ENCODE results near the gene PHF14. TPM values are rescaled to one million over a fixed set of nuclear protein-coding genes. Genes with fewer than 3 reads are reported as not detected.
"Not testable (repeated sequence)": the region's sequence is repeated elsewhere in the genome, so short reads cannot be mapped to it uniquely, and the experiment has no call there.

The PHF14 gene
- total and polyA plus RNA-seq, 3 donors from 2014 or later: 11.2 to 55.7 (median 48.3) TPM

- DNase-seq: no peak
- Histone ChIP-seq H3K36me3 (ENCODE audit: low read depth, missing control alignments) (no peaks in the 10 kb centered on the region), H3K27ac (peak overlapping the region; percentile 91 to 95), H3K27me3 (no peaks in the 10 kb centered on the region), H3K4me3 (peak overlapping the region; percentile 79 to 85), H3K4me1 (peaks cover 12% of the 10 kb centered on the region), H3K9me3 (no peaks in the 10 kb centered on the region)
- WGBS, 2 donors: 12 to 18% methylated on average over 18 of the region's 18 CpGs
- TF ChIP-seq POLR2A (IDR thresholded peaks at IDR 0.05) (no peak), CTCF (IDR thresholded peaks at IDR 0.05) (no peak)
- intact Hi-C loops (cut with DNase I; ENCODE audit: low total_unique reads): no loop called here
Observed at GRCh38 chr7:10940704-10941355, 32.8 kb upstream of the PHF14 start.

GRCh38 chr7:10950494-10950893, 23.2 kb upstream of the PHF14 start:
- no peak overlapping the region for H3K27ac ChIP-seq
- no peaks in the 10 kb centered on the region for H3K4me1 ChIP-seq
- H3K36me3 ChIP-seq (ENCODE audit: low read depth, missing control alignments): no peaks in the 10 kb centered on the region
- WGBS, 2 donors: 45 to 46% methylated on average over 2 of the region's 2 CpGs
- intact Hi-C loops (cut with DNase I; ENCODE audit: low total_unique reads): no loop called here
- H3K27me3 ChIP-seq: no peaks in the 10 kb centered on the region
- no peaks in the 10 kb centered on the region for H3K9me3 ChIP-seq
- DNase-seq: no peak
- H3K4me3 ChIP-seq: no peak overlapping the region
- no peak for TF ChIP-seq CTCF (IDR thresholded peaks at IDR 0.05)
- no peak for TF ChIP-seq POLR2A (IDR thresholded peaks at IDR 0.05)

GRCh38 chr7:10950974-10951578, 22.6 kb upstream of the PHF14 start:
- DNase-seq; H3K36me3 ChIP-seq (ENCODE audit: low read depth, missing control alignments); intact Hi-C loops (cut with DNase I; ENCODE audit: low total_unique reads); H3K4me1 ChIP-seq; H3K27ac ChIP-seq; H3K4me3 ChIP-seq; H3K9me3 ChIP-seq; H3K27me3 ChIP-seq: not testable (repeated sequence)
- 84 to 88% methylated on average over 4 of the region's 4 CpGs for WGBS, 2 donors

GRCh38 chr7:10952588-10952987, 21.1 kb upstream of the PHF14 start:
- Histone ChIP-seq H3K9me3 (no peaks in the 10 kb centered on the region), H3K4me3 (no peak overlapping the region), H3K27me3 (no peaks in the 10 kb centered on the region), H3K4me1 (no peaks in the 10 kb centered on the region), H3K27ac (no peak overlapping the region), H3K36me3 (ENCODE audit: low read depth, missing control alignments) (no peaks in the 10 kb centered on the region)
- no peak for DNase-seq
- no peak for TF ChIP-seq POLR2A (IDR thresholded peaks at IDR 0.05)
- no peak for TF ChIP-seq CTCF (IDR thresholded peaks at IDR 0.05)
- intact Hi-C loops (cut with DNase I; ENCODE audit: low total_unique reads): no loop called here

- H3K27ac ChIP-seq; H3K4me1 ChIP-seq; H3K36me3 ChIP-seq (ENCODE audit: low read depth, missing control alignments); H3K27me3 ChIP-seq; DNase-seq; H3K9me3 ChIP-seq; H3K4me3 ChIP-seq; intact Hi-C loops (cut with DNase I; ENCODE audit: low total_unique reads): not testable (repeated sequence)
- WGBS, 2 donors: 89 to 98% methylated on average over 4 of the region's 4 CpGs
Observed at GRCh38 chr7:10953078-10953750, 20.5 kb upstream of the PHF14 start.
